ENCODE results near the gene NDFIP1. TPM values are rescaled to one million over a fixed set of nuclear protein-coding genes. Genes with fewer than 3 reads are reported as not detected.

Gene NDFIP1
- total RNA-seq, 1 experiment from 2014 or later: 26.6 TPM

DNA sequence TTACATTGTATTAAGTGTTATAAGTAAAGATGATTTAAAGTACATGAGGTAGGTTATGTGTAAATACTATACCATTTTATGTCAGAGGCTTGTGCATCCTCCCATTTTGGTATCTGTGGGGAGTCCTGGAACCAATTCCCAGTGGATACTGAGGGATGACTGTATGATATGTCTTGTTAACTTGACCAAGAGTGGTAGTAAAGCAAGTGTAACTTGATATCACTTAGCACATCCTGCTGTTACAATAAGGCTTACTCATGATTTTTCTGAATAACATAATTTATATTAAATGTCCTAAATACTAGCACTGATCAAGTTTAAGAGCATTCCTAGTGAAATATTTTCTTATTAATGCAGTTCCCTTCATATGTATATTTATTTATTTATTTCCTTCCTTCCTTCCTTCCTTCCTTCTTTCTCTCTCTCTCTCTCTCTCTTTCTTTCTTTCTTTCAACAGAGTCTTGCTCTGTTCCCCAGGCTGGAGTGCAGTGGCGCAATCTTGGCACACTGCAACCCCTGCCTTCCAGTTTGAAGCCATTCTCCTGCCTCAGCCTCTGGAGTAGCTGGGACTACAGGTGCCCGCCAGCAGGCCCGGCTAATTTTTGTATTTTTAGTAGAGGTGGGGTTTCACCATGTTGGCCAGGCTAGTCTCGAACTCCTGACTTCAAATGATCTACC lies 7.5 kb downstream of the NDFIP1 start:
- Histone ChIP-seq H2BK15ac (ENCODE audit: low read depth, low read length) (no peak overlapping the region), H3T11ph (ENCODE audit: low read length) (no peak overlapping the region), H3K79me1 (ENCODE audit: insufficient read depth, low read depth, low read length, poor library complexity, severe bottlenecking) (peaks cover 4% of the 10 kb centered on the region), H4K91ac (ENCODE audit: insufficient read length, low read depth, low read length) (no peak overlapping the region), H3K9ac (ENCODE audit: extremely low read depth, insufficient read length, low read length) (no peak overlapping the region), H3K9me3 (ENCODE audit: control insufficient read depth, low read depth, low read length) (no peaks in the 10 kb centered on the region), H2BK20ac (ENCODE audit: low read depth, low read length, poor library complexity, severe bottlenecking) (no peak overlapping the region), H3K4ac (ENCODE audit: low read depth, low read length) (no peak overlapping the region), H4K5ac (ENCODE audit: insufficient read length, low read depth, low read length) (no peak overlapping the region), H4K20me1 (ENCODE audit: control insufficient read depth, insufficient read depth, insufficient read length) (no peaks in the 10 kb centered on the region), H3K23me2 (ENCODE audit: insufficient read length, low read depth, low read length, poor library complexity, severe bottlenecking) (no peaks in the 10 kb centered on the region), H3K14ac (ENCODE audit: insufficient read depth, low read length) (no peak overlapping the region), H2BK5ac (ENCODE audit: insufficient read length, low read length) (no peak overlapping the region), H2AK5ac (ENCODE audit: insufficient read length, low read length) (no peak overlapping the region), H3K23ac (ENCODE audit: insufficient read length, low read depth, low read length) (no peak overlapping the region), H3K18ac (ENCODE audit: insufficient read length, low read depth, low read length) (no peak overlapping the region), H3K27me3 (ENCODE audit: insufficient read depth, low read length) (no peaks in the 10 kb centered on the region), H2BK12ac (ENCODE audit: insufficient read length, low read depth, low read length) (no peak overlapping the region), H3K56ac (ENCODE audit: insufficient read length, low read depth, low read length) (no peak overlapping the region), H4K8ac (replicated peaks; ENCODE audit: insufficient read length, low read depth, low read length) (no peak overlapping the region), H3K4me1 (ENCODE audit: insufficient read depth, low read length) (peaks cover 2% of the 10 kb centered on the region; the same call in 1 of the 2 replicates), H2AFZ (ENCODE audit: low read length) (no peak overlapping the region), H3K4me2 (ENCODE audit: insufficient read depth, insufficient read length, low read length) (no peak overlapping the region), H3K27ac (ENCODE audit: insufficient read length, low read depth, low read length) (no peak overlapping the region), H3K79me2 (ENCODE audit: insufficient read depth, low read length) (peaks cover 2% of the 10 kb centered on the region; the same call in 1 of the 2 replicates), H2BK120ac (ENCODE audit: low read depth, low read length, poor library complexity, severe bottlenecking) (no peak overlapping the region)
- peaks cover 0 to 2% of the 10 kb centered on the region in 2 experiments; a peak in 1 of 5 replicates for H3K9me3 Mint-ChIP-seq
- H3K4me1 Mint-ChIP-seq: peaks cover 10 to 13% of the 10 kb centered on the region in 2 experiments
- no CpG with 5 or more reads among the region's 4 CpGs for WGBS (ENCODE audit: extremely low coverage, insufficient read length, low lambda C conversion rate)
- no peak for DNase-seq
- H3K27me3 Mint-ChIP-seq (ENCODE audit: low read depth): no peaks in the 10 kb centered on the region
- peak overlapping the region in 1 of 3 experiments; percentile 75; a peak in 1 of 7 replicates for H3K27ac Mint-ChIP-seq
- TF ChIP-seq, protein P1, sequence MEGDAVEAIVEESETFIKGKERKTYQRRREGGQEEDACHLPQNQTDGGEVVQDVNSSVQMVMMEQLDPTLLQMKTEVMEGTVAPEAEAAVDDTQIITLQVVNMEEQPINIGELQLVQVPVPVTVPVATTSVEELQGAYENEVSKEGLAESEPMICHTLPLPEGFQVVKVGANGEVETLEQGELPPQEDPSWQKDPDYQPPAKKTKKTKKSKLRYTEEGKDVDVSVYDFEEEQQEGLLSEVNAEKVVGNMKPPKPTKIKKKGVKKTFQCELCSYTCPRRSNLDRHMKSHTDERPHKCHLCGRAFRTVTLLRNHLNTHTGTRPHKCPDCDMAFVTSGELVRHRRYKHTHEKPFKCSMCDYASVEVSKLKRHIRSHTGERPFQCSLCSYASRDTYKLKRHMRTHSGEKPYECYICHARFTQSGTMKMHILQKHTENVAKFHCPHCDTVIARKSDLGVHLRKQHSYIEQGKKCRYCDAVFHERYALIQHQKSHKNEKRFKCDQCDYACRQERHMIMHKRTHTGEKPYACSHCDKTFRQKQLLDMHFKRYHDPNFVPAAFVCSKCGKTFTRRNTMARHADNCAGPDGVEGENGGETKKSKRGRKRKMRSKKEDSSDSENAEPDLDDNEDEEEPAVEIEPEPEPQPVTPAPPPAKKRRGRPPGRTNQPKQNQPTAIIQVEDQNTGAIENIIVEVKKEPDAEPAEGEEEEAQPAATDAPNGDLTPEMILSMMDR (conservative IDR thresholded peaks at IDR 0.05): no peak
- H3K36me3 Mint-ChIP-seq (ENCODE audit: insufficient read depth in 1 of 3, low read depth in 3 of 3): peaks cover 4 to 9% (median 8%) of the 10 kb centered on the region in 3 experiments; a peak in 5 of 7 replicates
- H3K4me3 Mint-ChIP-seq: no peak overlapping the region

Measured in H9 (cell line).